ENCODE results near the gene SYTL5.

Gene SYTL5

GRCh38 chrX:38095971-38096529 lies 89.7 kb downstream of the SYTL5 start:
- DNase-seq (ENCODE audit: low spot score), result no peak

DNA sequence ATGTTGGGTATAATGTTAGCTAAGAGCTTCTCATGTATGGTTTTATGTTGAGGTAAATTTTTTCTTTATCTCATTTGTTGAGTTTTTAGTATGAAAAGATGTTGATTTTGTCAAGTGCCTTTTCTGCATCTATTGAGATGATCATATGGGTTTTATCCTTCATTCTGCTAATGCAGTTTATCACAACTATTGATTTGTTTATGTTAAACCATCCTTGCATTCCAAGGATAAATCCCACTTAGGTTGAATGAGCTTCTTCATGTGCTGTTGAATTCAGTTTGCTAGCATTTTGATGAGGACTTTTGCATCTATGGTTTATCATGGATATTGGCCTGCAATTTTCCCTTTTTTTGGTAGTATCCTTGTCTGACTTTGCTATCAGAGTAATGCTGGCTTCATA lies 93.3 kb downstream of the SYTL5 start:
- no peak for DNase-seq (ENCODE audit: low spot score)

DNA sequence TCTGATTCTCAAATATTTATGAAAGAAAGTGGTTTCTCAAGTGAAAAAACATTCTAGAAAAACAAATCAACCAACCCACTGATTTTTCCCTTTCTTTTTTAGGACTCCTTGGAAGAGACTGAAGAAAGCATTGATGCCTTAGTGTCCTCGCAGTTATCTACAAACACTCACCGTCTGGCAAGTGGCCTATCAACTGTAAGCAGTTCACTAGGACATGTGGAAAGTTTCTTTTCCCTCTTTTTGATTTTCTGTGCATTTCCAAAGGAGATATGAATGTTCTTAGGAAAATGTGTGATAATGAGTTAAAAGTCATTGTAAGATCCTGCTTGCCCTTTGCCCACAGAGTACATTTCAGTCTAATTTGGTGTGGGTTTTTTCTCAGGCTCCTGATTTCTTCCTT lies 95.9 kb downstream of the SYTL5 start:
- DNase-seq (ENCODE audit: low spot score), result no peak

DNA sequence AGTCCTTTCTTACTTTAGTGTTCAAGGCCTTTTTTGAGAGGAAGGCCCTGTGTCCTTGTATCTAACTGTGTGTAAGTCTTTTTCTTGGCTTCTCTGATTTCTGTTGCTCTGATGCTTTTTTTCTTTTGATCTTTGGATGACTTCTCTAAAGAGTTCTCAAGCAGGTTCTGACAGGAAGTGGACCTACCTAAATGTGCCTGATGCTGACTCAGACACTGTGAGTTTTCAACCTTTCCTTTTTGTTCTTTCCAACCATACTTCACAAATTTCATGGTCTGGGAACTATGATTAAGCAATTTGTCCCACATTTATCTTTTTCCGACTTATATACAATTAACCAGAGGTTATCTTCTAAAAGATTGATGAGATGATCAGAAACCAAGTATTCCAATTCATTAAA lies 96.5 kb downstream of the SYTL5 start:
- DNase-seq (ENCODE audit: low spot score), result no peak

DNA sequence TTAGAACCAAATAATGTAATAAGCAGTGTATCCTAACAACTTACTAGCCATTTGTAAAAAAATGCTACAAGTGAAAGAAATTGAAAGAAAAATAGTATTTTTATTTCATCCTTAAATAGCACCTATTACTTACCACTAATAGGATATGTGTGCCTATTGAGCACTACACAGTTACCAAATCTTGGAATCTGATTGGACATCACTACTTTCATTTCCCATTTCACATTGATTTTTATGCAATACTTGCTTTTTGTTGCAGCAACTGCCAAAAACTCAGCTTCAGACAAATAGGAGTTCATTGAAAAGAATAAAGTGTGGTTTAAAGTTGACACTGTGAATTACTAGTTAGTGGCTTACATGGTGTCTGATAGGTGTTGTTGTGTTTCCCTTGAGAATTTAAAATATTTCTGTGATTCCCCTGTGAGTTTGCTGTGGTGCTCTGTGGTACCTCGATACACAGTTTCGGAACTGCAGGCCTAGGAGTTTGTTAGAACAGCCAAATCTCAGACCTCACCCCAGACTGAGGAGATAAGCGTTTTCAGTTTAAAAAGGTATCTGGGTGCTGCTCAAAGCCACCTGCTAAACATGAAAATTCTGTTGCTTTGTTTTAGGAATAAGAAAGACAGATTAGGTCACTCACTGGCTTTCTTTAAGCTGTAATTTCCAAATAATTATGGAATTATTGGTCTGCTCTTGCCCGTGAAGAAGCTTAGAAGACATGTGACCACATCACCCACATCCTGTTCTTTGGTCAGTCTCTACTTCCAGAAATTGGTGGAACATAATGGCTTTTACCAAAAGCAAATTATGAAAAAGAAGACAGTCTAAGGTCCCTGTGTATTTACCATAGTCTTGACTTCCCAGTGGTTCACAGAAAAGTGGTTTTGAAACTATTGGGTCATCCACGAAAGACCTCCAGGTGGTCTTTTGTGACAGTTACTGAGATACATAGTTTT lies 97.8 kb downstream of the SYTL5 start:
- no peak for DNase-seq (ENCODE audit: low spot score)

GRCh38 chrX:38105216-38105725 lies 98.9 kb downstream of the SYTL5 start:
- DNase-seq (ENCODE audit: low spot score), result no peak

DNA sequence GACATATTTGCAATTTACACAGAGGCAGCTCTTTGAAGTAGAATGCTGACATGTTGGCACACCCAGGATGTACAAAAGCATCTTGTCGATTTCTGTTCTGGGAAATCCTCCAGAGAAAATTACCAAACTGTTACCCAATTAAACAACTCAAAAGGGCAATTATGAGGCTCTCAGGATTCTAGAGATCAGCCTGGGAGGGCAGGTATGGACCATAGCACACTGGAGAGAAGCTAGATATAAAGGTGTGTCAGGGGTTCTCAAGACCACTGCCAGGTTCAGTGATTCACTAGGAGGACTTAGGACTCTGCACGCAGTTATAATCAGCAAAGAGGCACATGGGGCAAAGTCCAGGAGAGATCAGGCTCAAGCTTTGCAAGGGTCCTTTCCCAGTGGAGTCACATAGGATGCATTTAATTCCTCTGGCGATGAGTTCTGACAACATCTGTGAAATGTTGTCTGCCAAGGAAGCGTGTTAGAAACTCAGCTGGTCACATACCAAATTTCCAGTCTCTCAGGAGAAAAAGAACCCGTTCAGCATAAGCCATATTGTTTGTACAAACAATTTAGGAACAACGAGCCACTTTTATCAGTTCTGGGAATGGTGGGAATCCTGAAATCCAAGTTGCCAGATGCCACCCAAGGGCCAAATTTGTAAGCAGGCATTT lies 100.8 kb downstream of the SYTL5 start:
- no peak for DNase-seq (ENCODE audit: low spot score)

GRCh38 chrX:38108364-38108763 lies 102.0 kb downstream of the SYTL5 start:
- DNase-seq (ENCODE audit: low spot score), result no peak

- DNase-seq (ENCODE audit: low spot score), result no peak
These were observed 102.9 kb downstream of the SYTL5 start for GRCh38 chrX:38109042-38109898.

GRCh38 chrX:38110231-38110630 lies 103.9 kb downstream of the SYTL5 start:
- no peak for DNase-seq (ENCODE audit: low spot score)

- DNase-seq (ENCODE audit: low spot score), result no peak
These were observed 104.8 kb downstream of the SYTL5 start for GRCh38 chrX:38111196-38111595.

- no peak for DNase-seq (ENCODE audit: low spot score)
These were observed 106.2 kb downstream of the SYTL5 start for GRCh38 chrX:38112566-38112965.

DNA sequence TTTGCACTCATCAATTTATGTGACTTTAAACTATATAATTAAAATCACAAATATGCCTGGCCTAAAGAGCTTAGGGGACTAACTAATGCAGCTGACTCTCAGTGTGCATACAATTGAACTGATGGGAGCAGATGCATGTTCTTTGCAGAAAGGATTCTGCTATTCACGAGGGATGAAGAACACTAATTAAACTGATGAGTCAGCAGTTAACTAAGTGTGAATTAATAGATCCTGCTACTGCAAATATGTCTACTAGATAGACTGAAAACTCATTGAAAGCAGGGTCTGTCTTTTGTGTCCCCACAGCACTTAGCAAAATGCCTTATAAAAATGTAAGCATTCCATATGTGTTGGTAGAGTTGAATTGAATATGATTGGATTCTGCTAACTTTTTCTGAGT lies 110.4 kb downstream of the SYTL5 start:
- DNase-seq (ENCODE audit: low spot score), result no peak

DNA sequence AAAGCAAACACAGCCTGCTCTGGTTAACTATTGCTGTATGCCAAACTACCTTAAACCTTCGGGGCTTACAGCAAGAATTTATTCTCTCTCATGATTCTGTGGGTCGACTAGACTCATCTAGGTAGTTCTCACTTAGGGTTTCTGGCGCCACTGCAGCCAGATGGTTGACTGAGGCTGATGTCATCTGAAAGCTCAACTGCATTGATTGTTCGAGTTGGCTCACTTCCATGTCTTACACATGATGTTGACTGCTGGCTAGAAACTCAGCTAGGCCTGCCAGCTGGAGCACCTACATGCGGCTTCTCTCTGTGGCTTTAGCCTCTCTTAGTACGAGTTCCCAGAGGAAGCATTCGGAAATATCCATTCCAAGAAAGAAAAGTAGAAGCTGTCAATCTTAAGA lies 111.1 kb downstream of the SYTL5 start:
- no peak for DNase-seq (ENCODE audit: low spot score)

- DNase-seq (ENCODE audit: low spot score), result no peak
These were observed 117.6 kb downstream of the SYTL5 start for GRCh38 chrX:38124000-38124399.

DNA sequence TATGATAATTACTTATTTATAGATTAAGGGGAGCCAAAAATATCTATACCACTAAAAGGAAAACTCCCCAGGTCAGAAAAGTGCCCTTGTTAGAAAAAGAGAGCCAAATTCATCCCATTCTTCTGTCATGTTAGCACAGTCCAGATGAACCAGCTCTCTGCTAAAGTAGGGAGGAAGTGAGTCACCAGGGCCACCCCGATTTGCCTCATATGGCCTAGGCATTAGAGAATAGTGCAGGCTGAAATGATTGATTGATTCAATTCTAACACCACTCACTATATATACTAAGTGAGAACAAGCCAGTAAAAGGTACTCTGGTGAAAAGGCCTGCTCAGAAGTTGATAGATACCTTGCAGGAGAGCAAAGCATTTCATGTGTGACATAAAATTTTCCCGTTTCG lies 119.8 kb downstream of the SYTL5 start:
- no peak for DNase-seq (ENCODE audit: low spot score)

DNA sequence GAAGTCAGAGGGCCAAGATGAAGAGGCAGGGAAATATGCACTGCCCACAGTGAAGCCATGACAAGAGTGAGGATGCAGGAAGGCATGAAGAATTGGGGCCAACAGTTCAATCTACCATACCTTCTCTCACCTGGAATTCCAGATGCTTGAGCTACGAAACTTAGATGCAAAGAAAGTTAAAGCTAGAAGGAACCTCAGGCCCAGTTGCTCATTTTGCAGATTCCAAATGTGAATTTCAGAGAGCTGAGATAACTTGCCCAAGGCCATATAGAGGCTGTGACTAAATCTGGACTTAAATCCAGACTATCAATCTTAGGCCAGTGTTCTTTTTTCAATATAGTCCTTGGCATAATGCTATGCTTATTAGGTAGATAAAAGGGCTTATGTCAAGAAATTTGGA lies 121.6 kb downstream of the SYTL5 start:
- no peak for DNase-seq (ENCODE audit: low spot score)

- no peak for DNase-seq (ENCODE audit: low spot score)
These were observed 123.0 kb downstream of the SYTL5 start for GRCh38 chrX:38129366-38129765.

DNA sequence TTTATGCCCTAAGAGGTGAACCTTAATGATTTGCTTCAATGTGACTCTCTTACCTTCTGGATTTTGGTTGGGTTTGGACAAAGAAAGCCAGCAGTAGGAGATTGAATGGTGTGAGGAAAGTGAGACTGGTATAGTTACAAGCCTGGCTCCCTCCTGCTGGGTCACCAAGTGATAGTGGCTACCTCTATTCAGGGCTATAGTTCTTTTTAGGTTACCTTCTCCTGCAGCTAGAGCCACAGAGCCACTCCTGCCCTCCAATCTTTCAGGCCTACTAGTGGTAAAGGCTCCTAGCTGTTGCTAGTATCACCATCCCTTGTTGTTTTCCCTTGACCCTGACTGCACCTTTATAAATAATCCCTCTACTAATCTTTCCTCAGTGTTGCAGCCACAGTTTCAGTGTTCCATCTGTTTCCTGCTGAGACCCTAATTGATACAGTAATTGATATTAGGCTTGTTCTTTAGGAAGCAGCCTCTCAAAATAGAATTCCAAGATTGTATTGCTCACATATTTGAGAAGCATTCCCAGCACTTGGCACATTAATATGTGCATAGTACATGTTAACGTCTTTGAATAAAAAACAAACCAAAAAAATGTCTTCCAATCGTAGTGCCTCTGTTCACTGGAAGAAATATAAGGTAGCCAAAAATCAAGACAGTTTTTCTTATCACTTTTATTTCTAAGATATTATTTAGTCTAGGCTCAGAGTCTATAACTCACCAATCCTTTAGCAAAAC lies 132.0 kb downstream of the SYTL5 start:
- no peak for DNase-seq (ENCODE audit: low spot score)

DNA sequence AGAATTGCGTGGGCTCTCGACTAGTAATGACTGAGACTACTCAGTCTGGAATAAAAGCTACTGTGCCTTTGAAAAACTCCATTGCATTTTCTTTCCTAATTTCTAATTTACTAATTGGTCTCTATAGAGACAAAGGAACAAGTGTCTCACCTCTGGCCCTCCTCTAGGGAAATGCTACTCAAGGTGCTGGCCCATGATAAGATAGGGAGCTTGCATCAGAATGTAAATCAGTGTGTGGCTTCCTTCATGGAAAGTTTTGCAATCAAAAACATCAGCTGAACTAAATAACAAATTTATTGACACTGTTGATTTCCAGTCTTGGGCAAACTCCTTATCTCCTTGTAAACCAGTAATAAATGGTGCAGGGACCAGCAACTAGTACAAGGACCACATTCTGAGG lies 132.5 kb downstream of the SYTL5 start:
- no peak for DNase-seq (ENCODE audit: low spot score)

DNA sequence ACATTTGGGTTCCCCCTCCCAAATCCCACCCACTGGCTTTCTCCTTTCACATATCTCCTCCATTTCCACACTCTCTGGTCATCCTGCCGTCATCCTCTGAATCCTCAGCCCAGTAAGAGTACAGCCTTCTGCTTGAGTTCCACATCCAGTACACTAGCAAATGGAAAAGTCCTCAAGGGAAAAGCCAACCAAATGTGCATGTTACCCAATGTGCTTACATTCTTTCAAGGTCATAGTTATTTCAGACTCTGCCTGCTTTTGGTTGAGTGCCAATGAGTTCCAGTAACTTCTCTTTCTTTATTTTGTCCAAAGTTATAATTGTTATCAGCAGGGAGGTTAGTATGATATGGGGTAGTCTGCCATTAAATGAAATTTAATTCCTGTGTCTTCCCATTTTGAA lies 136.3 kb downstream of the SYTL5 start:
- DNase-seq (ENCODE audit: low spot score), result no peak

All from hematopoietic multipotent progenitor cell treated with erythropoietin and hydrocortisone succinate and interleukin-3 and kit ligand, for 17 days (in vitro differentiated cells).